ENCODE measurements around the gene PLXNB3. TPM values are rescaled to one million over a fixed set of nuclear protein-coding genes. Genes with fewer than 3 reads are reported as not detected.
"Not testable (repeated sequence)": the region's sequence is repeated elsewhere in the genome, so short reads cannot be mapped to it uniquely, and the experiment has no call there.

Gene PLXNB3
- total and polyA plus RNA-seq, 7 donors = 0.60 to 50.1 (median 11.2) TPM; not detected in 1

- peaks cover 0 to 11% (median 0%) of the 10 kb centered on the region in 4 donors for H3K36me3 ChIP-seq
- TF ChIP-seq CTCF (IDR thresholded peaks at IDR 0.05) (no peak), POLR2A (IDR thresholded peaks at IDR 0.05) (no peak), POLR2AphosphoS5 (IDR thresholded peaks at IDR 0.05) (no peak), EP300 (IDR thresholded peaks at IDR 0.05) (no peak)
- intact Hi-C loops (cut with DNase I) = no loop called here
- 83 to 91% methylated on average over 6 of the region's 6 CpGs for WGBS, 2 donors
- no peaks in the 10 kb centered on the region for H3K27me3 ChIP-seq
- no peak overlapping the region for H3K4me3 ChIP-seq
- no peak for DNase-seq
- no peaks in the 10 kb centered on the region for H3K9me3 ChIP-seq
- peak overlapping the region; percentile 86 to 93 (median 91) for H3K27ac ChIP-seq
- H3K4me1 ChIP-seq = peaks cover 0 to 49% (median 46%) of the 10 kb centered on the region in 4 donors
These were observed 36.0 kb upstream of the PLXNB3 start for GRCh38 chrX:153728095-153728494.

GRCh38 chrX:153728951-153729631, 35.0 kb upstream of the PLXNB3 start:
- TF ChIP-seq CTCF (IDR thresholded peaks at IDR 0.05) (no peak), POLR2A (IDR thresholded peaks at IDR 0.05) (no peak), POLR2AphosphoS5 (IDR thresholded peaks at IDR 0.05) (no peak), EP300 (IDR thresholded peaks at IDR 0.05) (no peak)
- Histone ChIP-seq H3K4me3 (no peak overlapping the region), H3K27ac (peak overlapping the region in 3 of 4 donors; percentile 91 to 93 (median 91)), H3K9me3 (no peaks in the 10 kb centered on the region), H3K4me1 (peaks cover 0 to 47% (median 45%) of the 10 kb centered on the region in 4 donors), H3K36me3 (peaks cover 0 to 11% (median 0%) of the 10 kb centered on the region in 4 donors), H3K27me3 (no peaks in the 10 kb centered on the region)
- DNase-seq = no peak
- 95 to 97% methylated on average over 23 of the region's 23 CpGs for WGBS, 2 donors
- intact Hi-C loops (cut with DNase I) = no loop called here

GRCh38 chrX:153730115-153730514, 33.9 kb upstream of the PLXNB3 start:
- Histone ChIP-seq H3K4me1 (peaks cover 0 to 43% (median 41%) of the 10 kb centered on the region in 4 donors), H3K36me3 (peaks cover 0 to 11% (median 0%) of the 10 kb centered on the region in 4 donors)
- H3K4me3 ChIP-seq; intact Hi-C loops (cut with DNase I); H3K27me3 ChIP-seq; H3K9me3 ChIP-seq; DNase-seq; H3K27ac ChIP-seq: not testable (repeated sequence)
- 91 to 95% methylated on average over 23 of the region's 23 CpGs for WGBS, 2 donors

GRCh38 chrX:153731117-153731844, 32.8 kb upstream of the PLXNB3 start:
- Histone ChIP-seq H3K27me3 (no peaks in the 10 kb centered on the region), H3K9me3 (no peaks in the 10 kb centered on the region), H3K4me1 (peaks cover 0 to 32% (median 29%) of the 10 kb centered on the region in 4 donors), H3K36me3 (peaks cover 0 to 15% (median 1%) of the 10 kb centered on the region in 4 donors), H3K4me3 (no peak overlapping the region), H3K27ac (no peak overlapping the region)
- no peak for TF ChIP-seq POLR2A (IDR thresholded peaks at IDR 0.05)
- TF ChIP-seq CTCF (IDR thresholded peaks at IDR 0.05) = no peak
- no peak for TF ChIP-seq POLR2AphosphoS5 (IDR thresholded peaks at IDR 0.05)
- no peak for TF ChIP-seq EP300 (IDR thresholded peaks at IDR 0.05)
- no peak for DNase-seq
- intact Hi-C loops (cut with DNase I) = no loop called here
- WGBS, 2 donors = 77 to 86% methylated on average over 6 of the region's 6 CpGs

GRCh38 chrX:153731845-153732215, 32.2 kb upstream of the PLXNB3 start:
- DNase-seq = no peak
- Histone ChIP-seq H3K27ac (no peak overlapping the region), H3K27me3 (no peaks in the 10 kb centered on the region), H3K4me3 (no peak overlapping the region), H3K4me1 (peaks cover 0 to 26% (median 24%) of the 10 kb centered on the region in 4 donors), H3K9me3 (no peaks in the 10 kb centered on the region), H3K36me3 (peaks cover 0 to 20% (median 4%) of the 10 kb centered on the region in 4 donors)
- no peak for TF ChIP-seq CTCF (IDR thresholded peaks at IDR 0.05)
- no peak for TF ChIP-seq POLR2AphosphoS5 (IDR thresholded peaks at IDR 0.05)
- no peak for TF ChIP-seq EP300 (IDR thresholded peaks at IDR 0.05)
- TF ChIP-seq POLR2A (IDR thresholded peaks at IDR 0.05) = no peak
- 63 to 93% methylated on average over 3 of the region's 3 CpGs for WGBS, 2 donors
- intact Hi-C loops (cut with DNase I) = no loop called here
